Measurements from ENCODE around the gene FDXR.

- TF ChIP-seq POLR2A (IDR thresholded peaks at IDR 0.05; ENCODE audit: low read depth, low read length) (no peak), POLR2AphosphoS5 (IDR thresholded peaks at IDR 0.05; ENCODE audit: low read depth, low read length) (no peak), POU2F2 (IDR thresholded peaks at IDR 0.05; ENCODE audit: low read depth, low read length) (no peak)
Observed at GRCh38 chr17:74825952-74826719, 46.7 kb downstream of the FDXR start.
